Measurements from ENCODE around the gene CDK6. TPM values are rescaled to one million over a fixed set of nuclear protein-coding genes. Genes with fewer than 3 reads are reported as not detected.

Gene CDK6
- total and polyA plus RNA-seq, 10 of the 15 experiments (the other 5 are each of a cell fraction or from before 2014, with no cell fraction given) = 8.0 to 118 (median 45.8) TPM

GRCh38 chr7:92854501-92855238 is 18.3 kb upstream of the CDK6 start (continued):
- TF ChIP-seq ATF2 (IDR thresholded peaks at IDR 0.05; ENCODE audit: low read length) (peak; percentile 59; the same call in 1 of the 2 replicates), NR2F1 (conservative IDR thresholded peaks at IDR 0.05) (no peak), SP1 (IDR thresholded peaks at IDR 0.05; ENCODE audit: low read depth, low read length) (no peak), CREB1 (IDR thresholded peaks at IDR 0.05; ENCODE audit: low read depth) (peak; percentile 79; the same call in 1 of the 2 replicates), ZBTB11 (CRISPR knock-in tag; IDR thresholded peaks at IDR 0.05) (no peak), CREM (IDR thresholded peaks at IDR 0.05; ENCODE audit: low read depth) (peak; percentile 81), SPI1 (IDR thresholded peaks at IDR 0.05; ENCODE audit: borderline replicate concordance, insufficient read depth, low read depth, low read length) (peak; percentile 34; the same call in 1 of the 2 replicates), POLR2AphosphoS2 (IDR thresholded peaks at IDR 0.05; ENCODE audit: low read depth, low read length) (no peak), HDAC2 (IDR thresholded peaks at IDR 0.05) (no peak), TCF12 (IDR thresholded peaks at IDR 0.05; ENCODE audit: low read depth, low read length) (peak; percentile 71; the same call in 1 of the 2 replicates), ZNF207 (IDR thresholded peaks at IDR 0.05; ENCODE audit: borderline replicate concordance) (no peak), MTA3 (IDR thresholded peaks at IDR 0.05; ENCODE audit: borderline replicate concordance, low read length) (0 out of 2 replicates have a peak, but pooled peaks have one; percentile 5), ZBED1 (IDR thresholded peaks at IDR 0.05; ENCODE audit: borderline replicate concordance) (peak; percentile 67; the same call in 1 of the 2 replicates), HSF1 (IDR thresholded peaks at IDR 0.05; ENCODE audit: low read depth, low read length) (no peak), DPF2 (IDR thresholded peaks at IDR 0.05) (no peak), SIN3A (IDR thresholded peaks at IDR 0.05; ENCODE audit: low read depth, low read length) (no peak), BMI1 (IDR thresholded peaks at IDR 0.05; ENCODE audit: borderline replicate concordance) (no peak), CBX3 (IDR thresholded peaks at IDR 0.05; ENCODE audit: borderline replicate concordance, low read depth) (no peak), TCF3 (IDR thresholded peaks at IDR 0.05; ENCODE audit: borderline replicate concordance, insufficient read depth, low read depth, low read length) (0 out of 2 replicates have a peak, but pooled peaks have one; percentile 43), EED (IDR thresholded peaks at IDR 0.05; ENCODE audit: low read depth) (peak; percentile 59; the same call in 1 of the 2 replicates), SKIL (IDR thresholded peaks at IDR 0.05; ENCODE audit: low read depth, poor library complexity, severe bottlenecking) (no peak), FOXK2 (IDR thresholded peaks at IDR 0.05) (no peak), JUNB (IDR thresholded peaks at IDR 0.05) (peak; percentile 80)

Data from GM12878 (cell line).